Measurements from ENCODE around the gene TMEM259.

TMEM259 gene

GRCh38 chr19:989381-990081 is 31.4 kb downstream of the TMEM259 start:
- no peak for DNase-seq (ENCODE audit: low read depth in 3 of 3)

- DNase-seq (ENCODE audit: low read depth in 3 of 3) = no peak
These were observed 32.4 kb downstream of the TMEM259 start for GRCh38 chr19:988510-988909.

GRCh38 chr19:988081-988480 is 32.8 kb downstream of the TMEM259 start:
- no peak for DNase-seq (ENCODE audit: low read depth in 3 of 3)

GRCh38 chr19:986083-986482 is 34.8 kb downstream of the TMEM259 start:
- DNase-seq (ENCODE audit: low read depth in 3 of 3) = no peak

GRCh38 chr19:984165-984967 is 36.6 kb downstream of the TMEM259 start, which contains the start of gene WDR18:
WDR18 (plus strand) TSS chr19:984345; CDS start chr19:984354, 9 bp downstream.
- peak; percentile 85 to 92 (median 88) for DNase-seq (ENCODE audit: low read depth in 3 of 3)

GRCh38 chr19:982567-983170 is 38.3 kb downstream of the TMEM259 start:
- peak; percentile 42 to 69 (median 67) for DNase-seq (ENCODE audit: low read depth in 3 of 3)

GRCh38 chr19:980133-980998 is 40.6 kb downstream of the TMEM259 start:
- no peak for DNase-seq (ENCODE audit: low read depth in 3 of 3)

- DNase-seq (ENCODE audit: low read depth in 3 of 3) = no peak
These were observed 41.6 kb downstream of the TMEM259 start for GRCh38 chr19:979318-979741.

- no peak for DNase-seq (ENCODE audit: low read depth in 3 of 3)
These were observed 43.9 kb downstream of the TMEM259 start for GRCh38 chr19:977058-977464.

- DNase-seq (ENCODE audit: low read depth in 3 of 3) = no peak
These were observed 44.4 kb downstream of the TMEM259 start for GRCh38 chr19:976476-976875.

- no peak for DNase-seq (ENCODE audit: low read depth in 3 of 3)
These were observed 46.2 kb downstream of the TMEM259 start for GRCh38 chr19:974564-975257.

GRCh38 chr19:973726-974563 is 47.0 kb downstream of the TMEM259 start:
- no peak for DNase-seq (ENCODE audit: low read depth in 3 of 3)

GRCh38 chr19:972281-972680 is 48.6 kb downstream of the TMEM259 start:
- DNase-seq (ENCODE audit: low read depth in 3 of 3) = no peak

GRCh38 chr19:971795-972194 is 49.1 kb downstream of the TMEM259 start:
- no peak for DNase-seq (ENCODE audit: low read depth in 3 of 3)

- no peak for DNase-seq (ENCODE audit: low read depth in 3 of 3)
These were observed 50.2 kb downstream of the TMEM259 start for GRCh38 chr19:970695-971094.

- no peak for DNase-seq (ENCODE audit: low read depth in 3 of 3)
These were observed 54.3 kb downstream of the TMEM259 start for GRCh38 chr19:966485-967088.

- DNase-seq (ENCODE audit: low read depth in 3 of 3) = no peak
These were observed 55.9 kb downstream of the TMEM259 start for GRCh38 chr19:964761-965694.

- DNase-seq (ENCODE audit: low read depth in 3 of 3) = no peak
These were observed 56.8 kb downstream of the TMEM259 start for GRCh38 chr19:964116-964520.

Measured in stimulated activated CD4-positive, alpha-beta T cell treated with anti-CD3 and anti-CD28 coated beads, TNF-alpha, amount 100 ng/mL, for 24 hours (primary cell).